ENCODE measurements around the gene TMEM17.

The TMEM17 gene

DNA sequence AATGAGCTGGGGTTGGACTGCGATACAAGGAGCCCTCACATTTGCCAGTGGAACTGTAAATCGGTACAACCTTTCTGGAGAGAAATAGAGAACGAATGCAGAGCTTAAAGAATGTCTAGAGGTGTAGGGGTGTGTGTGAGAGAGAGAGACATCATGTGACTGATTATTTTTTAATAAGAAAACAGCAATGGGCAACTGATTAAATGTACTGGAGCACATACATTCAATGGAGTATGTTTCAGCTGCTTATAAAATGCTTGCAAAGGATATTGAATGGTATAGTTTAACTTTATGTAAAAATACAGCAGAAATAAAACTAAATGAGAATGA lies 391 bp upstream of the TMEM17 start:
- DNase-seq, result no peak

DNA sequence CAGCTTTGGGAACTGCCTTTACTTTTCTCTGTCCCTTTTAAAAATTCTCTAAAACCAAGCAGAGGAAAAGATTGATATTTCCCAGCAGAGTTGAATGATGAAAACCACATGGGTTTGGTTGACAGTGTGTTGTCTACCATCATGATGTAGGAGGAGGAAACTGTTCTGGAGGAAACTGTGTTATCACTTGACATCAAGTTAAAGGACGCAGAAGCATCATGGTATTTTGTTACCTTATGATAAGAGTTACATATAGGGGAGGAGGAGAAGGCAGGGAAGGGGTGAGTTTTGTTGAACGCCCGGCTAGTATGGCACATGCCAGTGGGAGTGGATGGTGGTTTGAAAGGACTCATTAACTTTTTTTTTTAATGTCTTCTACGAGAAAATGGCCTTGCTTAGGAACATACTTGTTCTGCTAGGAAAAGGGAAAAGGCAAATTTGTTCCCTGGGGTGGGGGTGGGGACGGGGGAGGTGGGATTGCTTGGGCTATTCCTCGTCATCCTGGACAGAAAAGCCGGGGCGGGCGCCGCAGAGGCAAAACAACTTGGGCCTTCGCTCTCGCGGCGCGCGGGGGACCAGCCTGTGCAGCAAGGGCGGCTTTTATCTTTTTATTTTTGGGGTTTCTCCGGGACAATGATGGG lies 766 bp downstream of the TMEM17 start:
- peak in 2 of 3 experiments; percentile 67 to 82 for DNase-seq

DNA sequence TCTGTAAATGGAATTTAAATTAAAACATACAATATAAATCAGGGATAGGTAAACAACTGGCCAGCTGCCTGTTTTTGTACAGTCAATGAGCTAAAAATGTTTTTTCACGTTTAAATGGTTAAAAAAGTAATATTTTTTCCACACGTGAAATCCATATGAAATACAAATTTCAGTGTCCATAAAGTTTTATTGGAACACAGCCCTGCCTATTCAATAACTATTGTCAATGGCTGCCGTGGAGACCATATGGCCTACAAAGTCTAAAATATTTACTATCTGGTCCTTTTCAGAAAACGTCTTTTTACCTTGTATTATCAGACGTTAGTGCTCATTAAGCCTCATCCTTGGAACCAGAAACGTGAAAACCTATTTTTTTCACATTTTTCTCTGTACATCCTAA lies 1.3 kb downstream of the TMEM17 start:
- no peak for DNase-seq

DNA sequence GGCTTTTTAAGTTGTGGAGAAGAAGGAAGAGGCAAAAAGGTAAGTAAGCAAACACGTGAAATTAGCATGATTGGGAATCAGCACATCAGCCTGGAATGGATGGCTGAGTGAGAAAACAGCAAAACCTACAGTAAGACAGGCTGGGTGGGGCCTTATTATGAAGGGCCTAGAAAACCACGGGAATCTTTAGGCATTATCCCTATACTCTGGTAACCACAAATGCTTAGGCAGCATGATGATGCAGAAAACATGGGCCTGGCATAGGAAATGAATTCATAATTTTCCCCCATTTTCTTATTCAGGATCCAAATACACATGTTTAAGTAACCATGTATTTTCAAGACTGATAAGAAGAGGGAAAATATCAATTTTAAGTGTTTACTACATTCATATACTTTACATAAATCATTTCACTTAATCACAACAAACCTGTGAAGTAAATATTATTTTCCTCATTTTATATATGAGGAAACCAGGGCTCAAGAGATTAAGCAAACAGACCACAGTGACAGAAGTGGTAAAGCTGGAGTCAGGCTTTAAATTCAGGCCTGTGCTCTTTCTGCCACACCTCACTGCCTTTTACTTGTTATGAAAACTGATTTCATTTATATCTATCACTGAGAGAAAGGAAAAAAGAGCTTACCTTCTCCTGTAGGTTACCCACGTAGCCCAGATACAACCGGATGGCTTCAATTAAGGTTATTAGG lies 4.0 kb downstream of the TMEM17 start:
- DNase-seq, result peak; percentile 18 to 59 (median 21)

DNA sequence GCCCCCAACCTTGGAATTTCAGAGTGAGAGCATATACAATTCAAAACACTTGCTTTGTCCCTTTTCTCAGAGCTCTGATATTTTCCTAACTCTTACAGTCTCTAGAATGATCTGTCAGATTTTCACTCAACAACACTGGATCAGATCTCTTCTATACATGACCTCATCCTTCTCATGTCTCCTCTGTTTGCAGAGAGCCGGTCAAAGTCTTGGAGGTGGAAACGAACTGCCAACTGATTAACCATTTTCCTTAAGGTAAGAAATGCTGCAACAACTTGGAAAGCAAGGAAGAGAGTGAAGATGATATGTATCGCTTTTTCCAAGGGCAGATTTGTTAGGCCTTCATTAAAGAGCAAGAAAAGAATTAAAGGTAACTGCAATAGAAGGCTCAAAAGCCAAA lies 4.9 kb downstream of the TMEM17 start:
- no peak for DNase-seq

DNA sequence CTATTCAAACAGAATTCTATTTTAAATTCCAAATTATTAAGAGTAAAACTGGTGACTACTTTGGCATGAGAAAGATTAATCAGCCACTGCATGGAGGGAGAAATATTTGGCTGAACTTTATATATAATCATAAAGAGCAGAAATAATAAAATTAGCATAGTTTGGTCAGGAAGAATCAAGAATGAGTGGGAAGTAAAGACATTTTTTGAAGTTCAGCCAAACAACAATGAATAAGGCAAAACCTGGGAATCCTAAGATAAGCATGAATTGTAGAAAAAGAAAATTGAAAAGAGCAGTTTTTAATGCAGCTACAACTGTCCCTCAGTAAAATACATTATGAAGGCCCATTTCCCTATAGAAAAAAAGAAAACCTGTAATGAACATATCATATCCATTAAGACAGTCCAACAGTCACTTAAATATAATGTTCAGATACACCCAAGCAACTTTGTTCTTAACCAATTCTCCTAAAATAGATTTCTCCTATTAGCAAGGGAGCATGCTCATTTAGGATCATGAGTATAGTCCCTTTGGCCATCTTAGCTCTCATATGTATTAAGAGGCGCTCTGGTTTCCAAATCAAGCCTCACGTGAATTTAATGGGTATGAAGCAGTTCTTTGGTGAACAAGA lies 6.5 kb downstream of the TMEM17 start:
- DNase-seq, result no peak

DNA sequence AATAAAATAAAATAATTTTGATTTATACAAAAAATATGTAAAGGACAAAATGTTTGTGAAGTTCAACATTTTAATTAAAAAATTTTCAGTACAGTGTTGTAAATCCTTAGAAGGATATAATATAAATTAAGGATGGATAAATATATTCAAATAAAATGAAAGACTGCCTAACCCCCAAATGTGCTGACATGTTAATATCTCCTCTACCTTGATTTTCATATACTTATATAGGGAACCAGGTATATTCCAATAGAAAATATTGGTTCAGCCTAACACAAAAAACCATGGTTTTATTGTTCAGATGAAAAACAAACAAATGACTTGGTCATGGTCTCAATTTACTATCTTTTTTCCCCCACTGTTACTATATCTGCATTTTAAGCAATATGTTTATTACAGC lies 7.3 kb downstream of the TMEM17 start:
- DNase-seq, result no peak

DNA sequence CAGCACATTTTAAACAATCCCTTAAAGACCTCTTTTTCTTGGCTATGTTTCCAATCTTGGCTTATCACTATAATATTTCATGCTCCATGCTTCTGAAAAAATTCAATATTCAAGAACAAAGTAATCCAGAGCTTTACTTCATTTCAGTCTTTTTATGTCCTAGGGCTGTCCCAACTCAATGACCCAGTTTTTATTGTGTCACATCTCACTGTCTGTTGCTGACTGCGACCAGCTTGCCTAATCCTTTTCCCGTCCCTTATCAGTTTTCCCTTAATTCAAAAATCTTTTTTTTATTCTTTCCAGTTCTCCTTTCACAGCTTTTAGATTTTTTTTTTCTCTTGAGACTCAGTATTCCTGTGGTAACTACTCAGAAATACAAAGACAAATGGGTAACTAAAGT lies 10.2 kb downstream of the TMEM17 start:
- no peak for DNase-seq

DNA sequence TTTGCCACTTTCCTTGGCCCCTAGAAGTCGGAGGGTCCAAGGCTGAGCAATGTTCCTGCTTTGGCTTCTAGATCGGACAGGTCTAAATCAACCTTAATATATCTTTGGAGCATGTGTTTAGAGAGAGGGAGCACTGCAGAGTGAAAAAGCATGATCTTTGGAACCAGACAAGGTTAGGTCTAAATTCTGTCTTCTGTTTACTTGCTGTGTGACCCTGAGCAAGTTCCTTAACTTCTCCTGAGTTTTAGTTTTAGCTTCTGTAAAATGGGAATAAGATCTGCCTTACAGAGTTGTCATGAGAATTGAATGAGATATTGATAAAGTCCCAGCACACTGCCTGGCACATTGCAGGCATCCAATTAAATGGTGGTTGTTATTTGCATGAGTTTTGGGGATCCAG lies 13.9 kb downstream of the TMEM17 start:
- no peak for DNase-seq

DNA sequence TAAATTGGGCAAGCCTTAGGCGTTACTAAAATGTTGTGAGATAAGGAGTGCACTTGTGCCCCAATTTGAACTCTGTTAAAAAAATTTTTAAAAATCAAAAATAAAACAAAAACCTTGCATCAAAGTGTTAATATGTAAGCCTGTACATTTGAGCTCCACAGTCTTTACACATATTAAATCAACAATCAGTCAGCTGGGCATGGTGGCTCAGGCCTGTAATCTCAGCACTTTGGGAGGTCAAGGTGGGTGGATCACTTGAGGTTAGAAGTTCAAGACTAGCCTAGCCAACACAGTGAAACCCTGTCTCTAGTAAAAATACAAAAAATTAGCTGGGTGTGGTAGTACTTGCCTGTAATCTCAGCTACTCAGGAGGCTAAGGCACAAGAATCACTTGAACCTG lies 16.3 kb downstream of the TMEM17 start:
- DNase-seq, result no peak

DNA sequence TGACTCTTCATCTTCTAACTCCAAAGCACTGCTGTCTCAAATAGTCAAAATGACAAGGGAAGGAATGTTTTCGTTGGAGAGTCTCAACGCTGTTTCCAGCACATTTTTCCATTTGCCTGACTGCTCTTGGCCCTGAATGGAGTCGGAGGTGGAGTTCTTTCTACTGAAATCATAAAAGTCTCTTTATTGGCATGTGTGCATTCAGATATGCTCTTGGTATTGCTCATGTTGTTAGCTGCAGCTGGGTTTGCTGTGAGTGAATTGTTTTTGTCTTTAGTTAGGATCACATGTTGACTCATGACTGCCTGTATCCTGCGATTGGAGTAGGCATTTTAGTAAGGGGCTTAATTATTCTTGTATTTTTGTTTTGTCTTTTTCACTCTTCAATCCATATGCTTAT lies 16.8 kb downstream of the TMEM17 start:
- DNase-seq, result no peak

DNA sequence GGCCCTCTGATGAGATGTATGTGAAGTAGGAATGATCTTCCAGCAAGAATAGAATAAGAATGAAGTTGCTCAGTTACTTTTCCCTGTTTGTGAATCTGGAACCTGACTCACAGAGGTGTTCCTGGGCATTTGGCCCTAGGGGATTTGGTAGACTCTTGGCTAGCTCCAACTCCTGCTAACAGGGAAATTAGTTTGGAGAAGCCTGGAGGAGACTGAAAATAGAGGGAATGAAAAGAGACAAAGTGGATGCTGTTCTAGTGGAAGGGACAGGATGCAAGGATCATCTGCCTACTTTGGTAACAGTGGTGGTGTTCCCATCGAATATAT lies 19.6 kb downstream of the TMEM17 start:
- no peak for DNase-seq

DNA sequence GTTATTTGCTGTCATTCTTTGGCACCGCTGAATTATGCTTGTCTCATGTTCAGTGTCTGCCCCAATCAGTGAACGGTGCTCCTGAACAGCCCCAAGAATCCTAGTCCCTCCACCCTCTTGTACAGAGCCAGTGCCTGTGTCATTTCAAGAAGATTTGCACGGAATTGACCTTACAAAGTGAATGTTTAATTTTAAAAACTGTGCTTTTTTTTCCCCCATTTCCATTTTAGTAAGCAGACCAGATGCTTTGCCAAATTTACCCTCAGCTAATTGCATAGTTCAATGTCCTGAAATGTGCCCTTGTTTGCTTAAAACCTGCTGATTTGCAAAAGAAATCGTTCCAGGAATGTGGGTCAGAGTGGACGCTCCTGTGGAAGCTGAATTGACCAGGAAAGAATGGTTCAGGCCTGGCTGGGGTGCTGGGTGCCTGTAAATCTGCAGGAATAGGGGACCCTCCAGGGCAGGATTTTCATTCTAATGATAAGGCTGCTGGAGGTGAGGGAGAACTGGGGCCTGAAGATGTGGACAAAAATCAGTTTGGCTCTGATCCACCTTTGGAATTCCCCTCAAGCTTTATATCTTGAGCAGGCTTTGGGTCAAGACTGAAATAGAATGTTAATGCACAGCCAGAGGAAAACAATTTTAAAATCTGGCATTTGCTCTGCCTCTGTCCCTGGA lies 20.1 kb downstream of the TMEM17 start:
- no peak for DNase-seq

DNA sequence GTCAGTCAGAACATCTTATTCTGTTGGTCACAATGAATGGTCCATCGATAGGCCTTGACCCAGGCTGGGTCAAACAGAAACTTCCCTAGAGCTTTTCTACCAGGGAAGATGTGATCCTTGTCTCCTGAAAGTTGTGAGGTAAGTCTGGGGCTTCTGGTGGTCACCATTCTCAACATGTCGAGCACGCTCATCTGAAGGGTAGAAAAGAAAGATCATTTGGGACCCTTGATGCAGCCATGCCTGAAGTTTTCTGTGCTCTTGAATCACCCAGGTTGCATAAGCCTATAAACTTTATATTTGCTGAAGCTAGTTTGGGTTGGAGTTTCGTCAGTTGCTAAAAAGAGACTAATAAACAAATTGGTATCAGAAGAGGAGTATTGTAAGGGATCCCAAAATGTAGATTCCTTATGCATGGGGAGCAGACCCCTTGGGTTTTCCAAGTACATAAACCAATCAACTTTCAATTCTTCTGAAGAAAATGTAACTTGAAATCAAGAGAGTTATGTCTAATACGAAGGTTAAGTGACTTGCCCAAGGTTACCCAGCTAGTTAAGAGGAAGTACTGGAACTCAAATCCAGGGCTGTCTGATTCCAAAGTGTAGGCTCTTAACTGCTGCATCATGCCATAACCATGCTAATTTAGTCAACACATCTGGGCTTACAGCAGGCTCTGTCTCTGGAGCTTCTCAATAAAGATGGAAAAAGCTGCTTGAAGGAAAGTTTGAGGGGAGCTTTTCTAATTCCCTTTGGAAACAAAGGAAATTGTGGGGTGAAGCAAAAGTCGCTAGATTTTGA lies 23.2 kb downstream of the TMEM17 start:
- no peak for DNase-seq

DNA sequence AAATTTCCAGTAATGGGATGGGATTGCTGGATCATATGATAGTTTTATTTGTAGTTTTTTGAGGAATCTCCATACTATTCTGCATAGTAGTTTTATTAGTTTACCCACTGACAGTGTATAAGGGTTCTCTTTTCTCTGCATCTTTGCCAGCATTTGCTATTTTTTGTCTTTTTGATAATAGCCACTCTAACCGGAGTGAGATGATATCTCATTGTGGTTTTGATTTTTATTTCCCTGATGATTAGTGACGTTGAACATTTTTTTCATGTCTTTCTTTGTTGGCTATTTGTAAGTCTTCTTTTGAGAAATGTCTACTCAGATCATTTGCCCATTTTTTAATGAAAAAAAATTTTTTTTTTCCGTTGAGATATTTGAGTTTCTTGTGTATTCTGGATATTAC lies 26.1 kb downstream of the TMEM17 start:
- no peak for DNase-seq

DNA sequence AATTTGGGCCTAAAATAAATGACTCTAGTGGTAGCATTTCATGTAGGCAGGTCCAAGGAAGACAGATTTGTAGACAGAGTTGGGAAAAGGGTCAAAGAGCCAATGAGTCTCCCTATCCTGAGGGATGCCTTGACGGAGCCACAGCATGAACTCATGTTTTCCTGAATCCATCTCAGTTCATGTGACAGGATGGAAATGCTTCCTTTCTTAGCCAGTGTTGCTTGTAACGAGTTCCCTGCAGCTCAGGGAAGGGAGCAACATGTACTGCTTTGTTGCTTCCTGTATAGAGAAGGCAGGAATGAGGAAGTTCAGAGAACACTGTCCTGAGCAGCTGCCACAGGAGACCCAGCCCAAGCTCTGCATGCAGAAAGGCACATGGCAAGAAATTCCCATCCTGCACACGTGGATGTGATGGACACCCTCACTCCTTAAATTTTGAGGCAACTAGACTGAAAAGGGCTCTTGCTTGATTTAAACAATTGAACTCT lies 27.9 kb downstream of the TMEM17 start:
- DNase-seq, result no peak

DNA sequence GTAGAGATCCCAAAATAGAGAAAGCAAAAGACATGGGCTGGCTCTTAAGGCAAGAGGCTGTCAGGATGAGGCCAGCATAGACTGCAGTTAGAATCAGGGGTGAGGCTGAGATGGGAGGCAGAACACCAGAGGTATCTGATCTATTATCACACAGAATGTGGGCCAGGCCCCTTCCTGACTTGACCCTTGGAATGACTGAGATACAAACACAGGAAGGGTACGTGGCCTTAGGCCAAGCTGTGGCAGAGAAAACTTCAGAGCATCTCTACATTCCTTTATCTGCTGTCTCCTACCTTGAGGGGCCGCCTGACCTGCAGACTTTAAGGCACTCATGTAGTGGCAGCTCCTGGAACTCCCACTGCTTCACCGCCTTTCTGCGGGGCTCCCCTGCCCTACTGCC lies 28.4 kb downstream of the TMEM17 start:
- DNase-seq, result no peak

DNA sequence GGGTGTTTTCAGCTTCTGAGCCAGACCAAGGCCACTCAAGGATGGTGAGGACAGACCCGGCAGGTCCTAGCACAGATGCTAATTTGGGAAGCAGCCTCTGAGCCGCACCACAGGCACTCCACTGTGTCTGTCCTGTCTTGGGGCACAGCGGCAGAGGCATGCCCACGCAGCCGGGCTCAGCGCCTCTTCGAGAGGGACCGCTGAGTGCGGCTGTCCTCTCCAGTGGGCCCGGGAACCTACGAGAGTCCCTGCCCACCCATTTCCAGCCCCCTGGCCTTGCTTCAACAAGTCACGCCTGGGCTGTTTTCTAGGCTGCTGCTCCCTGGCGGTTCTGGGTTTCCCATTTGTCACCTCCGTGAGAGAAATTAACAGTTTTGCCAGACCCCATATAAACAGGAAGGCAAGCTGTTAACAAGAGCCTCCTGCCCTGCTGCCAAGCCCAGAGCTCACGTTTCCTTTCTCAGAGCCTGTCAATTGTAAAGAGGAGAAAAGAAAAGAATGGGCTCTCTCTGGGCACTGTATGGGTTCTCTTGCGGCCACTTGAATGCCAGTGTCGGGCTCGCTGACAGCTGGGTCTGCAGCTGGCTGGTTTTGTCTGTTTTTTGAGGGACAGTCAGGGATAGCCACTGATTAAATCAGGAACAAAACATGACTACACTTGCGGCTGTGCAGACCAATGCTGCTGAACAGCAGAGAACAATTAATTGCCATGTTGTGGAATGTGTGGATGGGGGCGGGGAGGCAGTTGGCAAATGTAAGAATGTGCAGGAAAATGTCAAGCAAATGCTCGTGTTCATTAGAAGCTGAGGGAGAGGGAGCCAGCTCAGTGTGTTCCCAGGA lies 30.6 kb downstream of the TMEM17 start:
- DNase-seq, result peak in 1 of 3 experiments; percentile 44

DNA sequence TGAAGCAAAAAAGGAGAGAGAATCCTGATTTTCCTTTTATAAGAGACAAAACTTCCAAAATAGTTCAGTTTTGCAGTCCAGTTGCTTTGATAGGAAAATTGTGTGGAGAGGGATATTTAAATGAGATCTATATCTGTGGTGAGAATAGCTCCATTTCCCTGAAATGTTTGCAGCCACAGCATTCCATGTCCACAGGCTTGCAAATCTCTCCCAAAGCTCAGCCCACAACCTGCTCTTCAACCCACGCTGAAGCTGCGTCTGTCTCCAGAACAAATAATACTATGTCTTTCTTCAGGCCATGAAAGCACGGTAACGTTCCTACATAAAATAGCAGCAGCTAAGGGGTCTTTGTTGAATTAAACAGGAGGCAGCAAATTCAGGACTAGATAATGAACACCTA lies 31.8 kb downstream of the TMEM17 start:
- no peak for DNase-seq

DNA sequence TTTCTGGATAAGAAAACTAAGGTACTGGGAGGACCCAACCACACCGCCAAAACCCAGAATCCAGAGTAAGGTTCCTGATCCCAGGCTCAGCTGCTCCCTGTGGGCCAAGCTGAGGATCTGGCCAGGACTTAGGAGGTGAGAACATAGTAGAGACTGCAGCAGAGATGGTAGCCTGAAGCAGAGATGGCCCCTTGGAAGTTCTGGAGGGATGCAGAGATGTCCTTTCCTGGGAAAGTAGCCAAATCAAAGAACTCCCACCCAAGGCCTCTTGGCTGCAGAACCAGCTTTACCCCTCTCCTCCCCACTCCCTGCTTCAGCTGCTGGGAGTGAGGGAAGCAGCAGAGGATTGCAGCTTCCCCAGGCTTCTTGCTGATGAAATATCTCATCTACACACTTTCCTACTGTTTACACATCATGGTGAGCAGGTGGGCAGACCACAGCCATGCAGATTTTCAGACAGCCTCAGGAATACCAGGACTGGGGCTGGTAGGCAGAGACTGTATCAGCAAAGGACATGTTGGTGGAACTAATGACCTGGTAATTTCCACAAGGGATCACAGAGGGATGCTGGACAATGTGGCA lies 32.7 kb downstream of the TMEM17 start:
- no peak for DNase-seq

DNA sequence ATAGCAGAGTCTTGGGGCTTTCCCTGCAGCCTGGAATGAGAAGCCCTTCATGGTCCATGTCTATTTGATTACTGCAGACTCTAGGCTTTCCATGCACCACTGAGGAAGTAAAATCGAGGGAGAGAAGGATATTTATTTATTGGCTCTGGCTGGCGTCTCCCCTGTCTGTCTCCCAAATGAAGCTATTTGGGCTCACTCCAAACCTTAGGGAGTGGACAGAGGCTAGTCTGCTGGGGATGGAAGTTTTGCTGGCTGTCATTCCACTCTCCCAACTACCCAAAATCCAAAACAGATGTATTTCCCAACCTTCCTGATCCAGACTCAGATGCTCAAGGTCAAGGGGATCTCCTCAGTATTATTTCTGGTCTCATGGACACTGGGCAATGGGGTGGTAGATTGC lies 33.7 kb downstream of the TMEM17 start:
- DNase-seq, result no peak

DNA sequence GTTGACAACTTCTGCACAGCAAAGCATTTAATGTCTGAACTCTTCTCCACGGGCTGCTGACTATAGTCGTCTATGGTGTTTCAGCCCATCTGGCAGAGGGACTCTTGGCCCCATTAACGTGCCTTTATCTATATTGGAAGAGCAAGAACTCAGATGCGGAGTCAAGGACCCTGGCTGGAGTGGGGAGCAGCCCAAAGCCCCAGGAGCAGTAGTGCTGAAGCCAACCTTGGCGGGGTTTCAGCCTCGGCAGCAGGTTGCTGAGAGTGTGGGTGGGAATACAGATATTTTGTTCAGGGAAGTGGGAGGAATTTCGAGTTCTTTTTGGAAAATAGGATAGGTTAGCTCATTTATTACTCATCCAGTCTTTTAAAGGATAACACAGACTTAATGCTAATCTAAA lies 34.2 kb downstream of the TMEM17 start:
- DNase-seq, result peak in 1 of 3 experiments; percentile 80

Data from NCI-H1417 (cell line).